ENCODE measurements around the gene CTBP1.

The CTBP1 gene

GRCh38 chr4:1247864-1248244 lies 1.1 kb downstream of the CTBP1 start:
- no peaks in the 10 kb centered on the region for H3K36me3 ChIP-seq (ENCODE audit: control insufficient read depth, low read depth, low read length)
- peak overlapping the region; percentile 75 for H3K4me3 ChIP-seq (ENCODE audit: low read length)
- H3K4me1 ChIP-seq (ENCODE audit: control insufficient read depth, low read depth, low read length) = peaks cover 11% of the 10 kb centered on the region
- peak overlapping the region; percentile 88 for H3K9ac ChIP-seq (ENCODE audit: low read length)
- H3K27me3 ChIP-seq (ENCODE audit: control insufficient read depth, insufficient read depth, low read length) = no peaks in the 10 kb centered on the region
- no peak overlapping the region for H3K27ac ChIP-seq (ENCODE audit: low read length)
- H3K9me3 ChIP-seq (ENCODE audit: control insufficient read depth, low read depth, low read length) = peaks cover 19% of the 10 kb centered on the region

DNA sequence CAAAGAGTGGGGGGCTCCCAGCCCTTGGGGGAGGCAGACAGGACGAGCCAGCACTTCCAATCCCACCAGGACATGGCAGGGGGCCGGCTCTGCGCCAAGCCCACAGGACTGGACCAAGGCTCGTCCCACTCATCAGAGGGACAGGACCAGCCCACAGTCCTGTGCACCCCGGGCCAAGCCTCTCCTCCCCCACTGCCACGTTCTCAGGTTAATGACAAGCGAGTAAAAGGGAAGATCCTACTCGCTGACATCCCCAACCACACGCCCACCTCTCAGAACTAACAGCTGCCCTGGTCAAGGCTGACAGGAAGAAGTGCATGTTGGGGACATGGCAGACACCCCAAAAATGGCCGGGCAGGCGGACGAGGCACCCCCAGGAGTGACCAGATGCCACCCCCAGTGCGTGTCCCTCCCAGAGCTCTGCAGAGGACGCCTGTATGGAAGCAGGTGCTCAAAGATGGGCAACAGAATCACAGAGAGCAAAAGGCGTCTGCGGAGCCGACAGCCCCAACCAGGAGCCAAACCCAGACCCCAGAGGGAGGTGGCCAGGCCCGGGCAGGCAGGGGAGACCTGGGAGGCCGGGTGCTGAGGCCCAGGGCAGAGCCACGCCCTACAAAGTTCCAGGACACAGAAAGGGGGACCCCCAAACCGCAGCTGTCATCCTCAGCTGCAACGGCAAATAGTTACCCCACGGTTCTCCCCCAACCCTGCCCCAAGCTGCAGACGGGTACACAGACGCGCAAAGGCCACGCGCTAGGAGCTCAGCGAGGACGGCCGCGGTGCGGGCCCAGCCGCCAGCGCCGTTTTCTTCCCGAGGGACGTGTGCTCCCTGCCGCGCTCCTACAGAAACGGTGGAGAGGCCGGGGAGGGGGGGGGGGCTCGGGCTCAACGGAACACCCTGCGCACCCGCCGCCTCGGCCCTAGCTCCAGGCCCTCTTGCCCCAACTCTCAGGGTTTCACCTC lies 1.7 kb downstream of the CTBP1 start:
- H3K9ac ChIP-seq (ENCODE audit: low read length) = peak overlapping the region; percentile 88
- no peak overlapping the region for H3K27ac ChIP-seq (ENCODE audit: low read length)
- peak overlapping the region; percentile 75 for H3K4me3 ChIP-seq (ENCODE audit: low read length)
- H3K4me1 ChIP-seq (ENCODE audit: control insufficient read depth, low read depth, low read length) = peaks cover 11% of the 10 kb centered on the region
- no peaks in the 10 kb centered on the region for H3K36me3 ChIP-seq (ENCODE audit: control insufficient read depth, low read depth, low read length)
- peaks cover 18% of the 10 kb centered on the region for H3K9me3 ChIP-seq (ENCODE audit: control insufficient read depth, low read depth, low read length)
- H3K27me3 ChIP-seq (ENCODE audit: control insufficient read depth, insufficient read depth, low read length) = no peaks in the 10 kb centered on the region

- no peaks in the 10 kb centered on the region for H3K27me3 ChIP-seq (ENCODE audit: control insufficient read depth, insufficient read depth, low read length)
- no peak overlapping the region for H3K9ac ChIP-seq (ENCODE audit: low read length)
- H3K9me3 ChIP-seq (ENCODE audit: control insufficient read depth, low read depth, low read length) = peaks cover 9% of the 10 kb centered on the region
- H3K36me3 ChIP-seq (ENCODE audit: control insufficient read depth, low read depth, low read length) = peaks cover 1% of the 10 kb centered on the region
- H3K4me3 ChIP-seq (ENCODE audit: low read length) = no peak overlapping the region
- peaks cover 11% of the 10 kb centered on the region for H3K4me1 ChIP-seq (ENCODE audit: control insufficient read depth, low read depth, low read length)
- no peak overlapping the region for H3K27ac ChIP-seq (ENCODE audit: low read length)
Measured at GRCh38 chr4:1246111-1246881, 2.6 kb downstream of the CTBP1 start.

DNA sequence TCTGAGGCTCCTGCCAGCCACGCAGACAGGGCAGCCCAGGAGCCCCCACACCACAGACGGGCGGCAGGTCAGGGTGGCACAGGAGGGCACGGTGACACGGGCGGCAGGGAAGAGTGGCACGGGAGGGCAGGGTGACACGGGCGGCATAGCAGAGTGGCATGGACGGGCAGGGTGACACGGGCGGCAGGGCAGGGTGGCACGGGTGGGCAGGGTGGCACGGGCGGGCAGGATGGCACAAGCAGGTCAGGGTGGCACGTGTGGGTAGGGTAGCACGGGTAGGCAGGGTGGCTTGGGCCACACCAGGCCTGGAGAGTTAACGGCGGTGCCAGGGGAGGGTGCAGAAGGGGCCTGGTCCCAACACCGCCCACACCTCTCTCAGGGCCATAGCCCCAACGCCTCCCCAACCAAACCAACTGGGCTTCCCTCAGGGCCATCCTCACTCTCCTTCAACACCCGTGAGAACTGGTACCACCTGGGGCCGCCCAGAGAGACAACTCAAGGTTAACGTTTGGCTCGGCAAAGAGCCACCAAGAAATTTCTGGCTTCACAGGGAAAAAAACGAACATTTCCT lies 3.4 kb downstream of the CTBP1 start:
- H3K27me3 ChIP-seq (ENCODE audit: control insufficient read depth, insufficient read depth, low read length) = no peaks in the 10 kb centered on the region
- H3K4me1 ChIP-seq (ENCODE audit: control insufficient read depth, low read depth, low read length) = peaks cover 11% of the 10 kb centered on the region
- H3K9ac ChIP-seq (ENCODE audit: low read length) = no peak overlapping the region
- peaks cover 7% of the 10 kb centered on the region for H3K36me3 ChIP-seq (ENCODE audit: control insufficient read depth, low read depth, low read length)
- peaks cover 4% of the 10 kb centered on the region for H3K9me3 ChIP-seq (ENCODE audit: control insufficient read depth, low read depth, low read length)
- H3K4me3 ChIP-seq (ENCODE audit: low read length) = no peak overlapping the region
- H3K27ac ChIP-seq (ENCODE audit: low read length) = no peak overlapping the region

GRCh38 chr4:1244978-1245471 lies 3.9 kb downstream of the CTBP1 start:
- H3K9me3 ChIP-seq (ENCODE audit: control insufficient read depth, low read depth, low read length) = no peaks in the 10 kb centered on the region
- H3K27ac ChIP-seq (ENCODE audit: low read length) = no peak overlapping the region
- H3K9ac ChIP-seq (ENCODE audit: low read length) = no peak overlapping the region
- peaks cover 8% of the 10 kb centered on the region for H3K4me1 ChIP-seq (ENCODE audit: control insufficient read depth, low read depth, low read length)
- H3K27me3 ChIP-seq (ENCODE audit: control insufficient read depth, insufficient read depth, low read length) = no peaks in the 10 kb centered on the region
- H3K4me3 ChIP-seq (ENCODE audit: low read length) = no peak overlapping the region
- H3K36me3 ChIP-seq (ENCODE audit: control insufficient read depth, low read depth, low read length) = peaks cover 7% of the 10 kb centered on the region

GRCh38 chr4:1244081-1244977 lies 4.6 kb downstream of the CTBP1 start:
- Histone ChIP-seq H3K27ac (ENCODE audit: low read length) (no peak overlapping the region), H3K4me1 (ENCODE audit: control insufficient read depth, low read depth, low read length) (peaks cover 4% of the 10 kb centered on the region), H3K9me3 (ENCODE audit: control insufficient read depth, low read depth, low read length) (no peaks in the 10 kb centered on the region), H3K9ac (ENCODE audit: low read length) (no peak overlapping the region), H3K4me3 (ENCODE audit: low read length) (no peak overlapping the region), H3K36me3 (ENCODE audit: control insufficient read depth, low read depth, low read length) (peaks cover 11% of the 10 kb centered on the region), H3K27me3 (ENCODE audit: control insufficient read depth, insufficient read depth, low read length) (no peaks in the 10 kb centered on the region)

DNA sequence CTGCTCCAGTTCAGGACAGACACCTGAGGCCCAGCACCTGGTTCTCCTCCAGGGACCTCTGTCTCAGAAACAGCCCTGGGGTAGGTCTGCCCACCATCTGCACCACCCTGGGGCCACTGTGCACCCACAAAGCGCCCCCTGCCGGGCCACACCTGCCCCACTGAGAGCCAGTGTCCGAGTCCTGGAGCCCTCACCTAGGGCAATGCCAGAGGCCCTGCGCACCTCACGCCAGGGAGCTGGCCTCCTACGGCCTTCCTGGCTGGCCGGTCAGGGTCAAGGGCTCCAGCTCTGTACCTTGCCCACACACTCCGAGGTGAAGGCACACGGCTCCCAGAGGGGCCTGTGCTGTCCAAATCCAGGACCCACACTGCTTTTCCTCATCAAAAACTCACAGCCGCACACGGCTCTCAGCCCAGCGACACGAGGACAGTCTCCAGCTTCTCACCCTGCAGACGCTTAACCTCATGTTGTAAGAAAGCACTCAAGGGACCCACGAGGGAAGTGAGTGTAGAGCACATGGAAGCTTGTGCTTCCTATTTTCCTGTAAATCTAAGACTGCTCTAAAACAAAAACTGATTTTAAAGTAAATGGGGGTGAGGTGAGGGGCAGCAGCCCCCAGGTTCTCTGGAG lies 5.4 kb downstream of the CTBP1 start:
- Histone ChIP-seq H3K4me1 (ENCODE audit: control insufficient read depth, low read depth, low read length) (peaks cover 4% of the 10 kb centered on the region), H3K9me3 (ENCODE audit: control insufficient read depth, low read depth, low read length) (no peaks in the 10 kb centered on the region), H3K4me3 (ENCODE audit: low read length) (no peak overlapping the region), H3K9ac (ENCODE audit: low read length) (no peak overlapping the region), H3K36me3 (ENCODE audit: control insufficient read depth, low read depth, low read length) (peaks cover 11% of the 10 kb centered on the region), H3K27ac (ENCODE audit: low read length) (no peak overlapping the region), H3K27me3 (ENCODE audit: control insufficient read depth, insufficient read depth, low read length) (no peaks in the 10 kb centered on the region)

- Histone ChIP-seq H3K4me1 (ENCODE audit: control insufficient read depth, low read depth, low read length) (peaks cover 4% of the 10 kb centered on the region), H3K9ac (ENCODE audit: low read length) (no peak overlapping the region), H3K9me3 (ENCODE audit: control insufficient read depth, low read depth, low read length) (no peaks in the 10 kb centered on the region), H3K27me3 (ENCODE audit: control insufficient read depth, insufficient read depth, low read length) (no peaks in the 10 kb centered on the region), H3K4me3 (ENCODE audit: low read length) (no peak overlapping the region), H3K27ac (ENCODE audit: low read length) (no peak overlapping the region), H3K36me3 (ENCODE audit: control insufficient read depth, low read depth, low read length) (peaks cover 11% of the 10 kb centered on the region)
Measured at GRCh38 chr4:1242506-1243450, 6.2 kb downstream of the CTBP1 start.

DNA sequence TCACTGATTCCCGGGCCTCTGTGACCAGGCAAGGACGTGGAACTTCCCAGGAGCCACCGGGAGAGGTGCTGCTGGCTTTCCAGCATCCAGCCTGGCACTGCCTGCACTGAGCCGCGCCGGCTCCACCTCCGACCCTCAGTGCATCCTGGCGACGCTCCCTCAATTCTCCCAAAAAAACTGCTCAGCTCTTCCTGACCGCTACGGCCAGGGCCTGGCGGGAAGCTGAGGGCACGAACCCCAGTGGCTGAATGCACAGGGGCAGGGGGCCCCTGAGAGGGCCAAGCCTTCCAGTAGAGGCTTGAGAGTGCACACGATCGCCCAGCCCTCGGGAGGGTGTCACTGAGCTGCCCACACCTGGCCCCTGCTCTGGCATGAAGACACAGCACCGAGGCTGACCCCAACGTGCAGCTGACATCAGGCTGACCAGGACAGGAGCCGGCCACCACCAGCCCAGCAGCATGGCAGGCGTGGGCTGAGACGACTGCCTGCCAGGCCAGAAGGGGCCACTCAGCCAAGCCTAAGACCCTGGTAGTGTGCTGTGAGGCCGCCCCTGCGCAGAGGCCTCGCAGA lies 6.9 kb downstream of the CTBP1 start:
- H3K4me1 ChIP-seq (ENCODE audit: control insufficient read depth, low read depth, low read length) = peaks cover under 1% of the 10 kb centered on the region
- H3K36me3 ChIP-seq (ENCODE audit: control insufficient read depth, low read depth, low read length) = peaks cover 16% of the 10 kb centered on the region
- no peaks in the 10 kb centered on the region for H3K9me3 ChIP-seq (ENCODE audit: control insufficient read depth, low read depth, low read length)
- no peak overlapping the region for H3K27ac ChIP-seq (ENCODE audit: low read length)
- no peak overlapping the region for H3K9ac ChIP-seq (ENCODE audit: low read length)
- H3K27me3 ChIP-seq (ENCODE audit: control insufficient read depth, insufficient read depth, low read length) = no peaks in the 10 kb centered on the region
- H3K4me3 ChIP-seq (ENCODE audit: low read length) = no peak overlapping the region

All from iPS-18a (cell line).